OCI-LY1 (cell line): Measurements from ENCODE around the gene PTCH1.

Source experiments
- H2AFZ ChIP-seq: fragments of 200-600 bp; sonication (generic), shearing (Covaris generic); 2 replicates; pipeline ENCODE4 v1.6.0; 2014; ENCODE audit warnings: antibody characterized with exemption, mild to moderate bottlenecking, low read length
- H3F3A ChIP-seq: fragments of 200-600 bp; sonication (generic), shearing (Covaris generic); 2 replicates; pipeline ENCODE4 v1.6.0; 2014; ENCODE audit warnings: mild to moderate bottlenecking, antibody characterized with exemption, low read length, moderate library complexity; ENCODE audit not compliant: insufficient read depth
- H3K27ac ChIP-seq: fragments of 200-600 bp; sonication (generic); 2 replicates; pipeline ENCODE4 v1.5.1; 2014; ENCODE audit warnings: low read length, mixed run types, mild to moderate bottlenecking, low read depth; ENCODE audit not compliant: poor library complexity, severe bottlenecking
- H3K27me3 ChIP-seq: fragments of 200-600 bp; sonication (generic); 2 replicates; pipeline ENCODE4 v1.6.0; 2014; ENCODE audit warnings: antibody characterized with exemption, mild to moderate bottlenecking, low read length, moderate library complexity; ENCODE audit not compliant: insufficient read depth
- H3K36me3 ChIP-seq: fragments of 200-600 bp; sonication (generic); 2 replicates; pipeline ENCODE4 v1.6.1; 2014; ENCODE audit warnings: mild to moderate bottlenecking, antibody characterized with exemption, low read length, moderate library complexity, mixed read lengths; ENCODE audit not compliant: insufficient read depth
- H3K4me1 ChIP-seq: fragments of 200-600 bp; sonication (generic); 2 replicates; pipeline ENCODE4 v1.5.1; 2014; ENCODE audit warnings: mild to moderate bottlenecking, low read length, moderate library complexity; ENCODE audit not compliant: insufficient read depth, severe bottlenecking
- H3K4me2 ChIP-seq: fragments of 200-600 bp; sonication (generic), shearing (Covaris generic); 2 replicates; pipeline ENCODE4 v1.6.1; 2014; ENCODE audit warnings: low read length
- H3K4me3 ChIP-seq: fragments of 200-600 bp; sonication (generic); 2 replicates; pipeline ENCODE4 v1.5.1; 2014; ENCODE audit warnings: low read length, low read depth, mild to moderate bottlenecking, mixed read lengths; ENCODE audit not compliant: poor library complexity, severe bottlenecking
- H3K79me2 ChIP-seq: fragments of 200-600 bp; shearing (Covaris generic); 2 replicates; pipeline ENCODE4 v1.6.1; 2016; ENCODE audit warnings: mixed run types, low read length, mixed read lengths; ENCODE audit not compliant: insufficient read depth
- H3K9ac ChIP-seq: fragments of 200-600 bp; sonication (generic), shearing (Covaris generic); 2 replicates; pipeline ENCODE4 v1.6.1; 2014; ENCODE audit warnings: mild to moderate bottlenecking, low read length, mixed read lengths
- H3K9me2 ChIP-seq: fragments of 200-600 bp; sonication (generic), shearing (Covaris generic); 2 replicates; pipeline ENCODE4 v1.6.1; 2014; ENCODE audit warnings: low read depth, mild to moderate bottlenecking, low read length, mixed read lengths
- H3K9me3 ChIP-seq: fragments of 200-600 bp; shearing (Covaris generic); 2 replicates; pipeline ENCODE4 v1.6.1; 2014; ENCODE audit warnings: low read length, mixed read lengths
- H4K20me1 ChIP-seq: fragments of 200-600 bp; sonication (generic), shearing (Covaris generic); 2 replicates; pipeline ENCODE4 v1.6.0; 2016; ENCODE audit warnings: mild to moderate bottlenecking, low read length; ENCODE audit not compliant: insufficient read depth
- EZH2 ChIP-seq: fragments of 200-600 bp; sonication (generic), shearing (Covaris generic); IDR thresholded peaks from 2 replicates; pipeline ENCODE4 v1.8.0; 2017; ENCODE audit warnings: borderline replicate concordance, mixed run types, mild to moderate bottlenecking, antibody characterized with exemption, low read length, moderate library complexity, mixed read lengths
- TF ChIP-seq, protein P1 (sequence below): fragments of 200-600 bp; sonication (generic), shearing (Covaris generic); IDR thresholded peaks from 2 replicates; pipeline ENCODE4 v1.5.1; 2017; ENCODE audit warnings: mild to moderate bottlenecking, antibody characterized with exemption, low read length, moderate library complexity, mixed read lengths

The PTCH1 gene

DNA sequence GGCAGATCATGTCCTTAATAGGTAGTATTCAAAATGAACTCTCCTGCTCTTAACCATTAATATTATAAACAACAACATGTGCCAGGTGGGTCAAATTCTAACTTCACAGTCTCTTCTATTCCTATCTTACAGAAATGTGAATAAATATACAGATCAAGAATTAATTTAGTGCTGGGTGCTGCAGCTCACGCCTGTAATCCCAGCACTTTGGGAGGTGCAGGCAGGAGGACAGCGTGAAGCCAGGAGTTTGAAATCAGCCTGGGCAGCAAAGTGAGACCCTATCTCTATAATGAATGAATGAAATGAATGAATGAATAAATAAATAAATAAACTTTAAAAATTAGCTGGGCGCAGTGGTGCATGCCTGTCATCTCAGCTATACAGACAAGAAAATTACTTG, 34.1 kb downstream of the PTCH1 start:
- no peak overlapping the region for H3K27ac ChIP-seq
- no peak overlapping the region for H2AFZ ChIP-seq
- H3K27me3 ChIP-seq: no peaks in the 10 kb centered on the region
- no peak overlapping the region for H3K4me3 ChIP-seq
- peaks cover 69% of the 10 kb centered on the region for H3K36me3 ChIP-seq
- no peaks in the 10 kb centered on the region for H3K9me2 ChIP-seq
- H3K4me1 ChIP-seq: no peaks in the 10 kb centered on the region
- H3F3A ChIP-seq: no peaks in the 10 kb centered on the region
- no peaks in the 10 kb centered on the region for H3K9me3 ChIP-seq
- no peak overlapping the region for H3K9ac ChIP-seq
- no peaks in the 10 kb centered on the region for H4K20me1 ChIP-seq
- TF ChIP-seq EZH2: no peak
- TF ChIP-seq, protein P1, sequence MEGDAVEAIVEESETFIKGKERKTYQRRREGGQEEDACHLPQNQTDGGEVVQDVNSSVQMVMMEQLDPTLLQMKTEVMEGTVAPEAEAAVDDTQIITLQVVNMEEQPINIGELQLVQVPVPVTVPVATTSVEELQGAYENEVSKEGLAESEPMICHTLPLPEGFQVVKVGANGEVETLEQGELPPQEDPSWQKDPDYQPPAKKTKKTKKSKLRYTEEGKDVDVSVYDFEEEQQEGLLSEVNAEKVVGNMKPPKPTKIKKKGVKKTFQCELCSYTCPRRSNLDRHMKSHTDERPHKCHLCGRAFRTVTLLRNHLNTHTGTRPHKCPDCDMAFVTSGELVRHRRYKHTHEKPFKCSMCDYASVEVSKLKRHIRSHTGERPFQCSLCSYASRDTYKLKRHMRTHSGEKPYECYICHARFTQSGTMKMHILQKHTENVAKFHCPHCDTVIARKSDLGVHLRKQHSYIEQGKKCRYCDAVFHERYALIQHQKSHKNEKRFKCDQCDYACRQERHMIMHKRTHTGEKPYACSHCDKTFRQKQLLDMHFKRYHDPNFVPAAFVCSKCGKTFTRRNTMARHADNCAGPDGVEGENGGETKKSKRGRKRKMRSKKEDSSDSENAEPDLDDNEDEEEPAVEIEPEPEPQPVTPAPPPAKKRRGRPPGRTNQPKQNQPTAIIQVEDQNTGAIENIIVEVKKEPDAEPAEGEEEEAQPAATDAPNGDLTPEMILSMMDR: no peak
- H3K79me2 ChIP-seq: peaks cover 18% of the 10 kb centered on the region
- H3K4me2 ChIP-seq: no peak overlapping the region

DNA sequence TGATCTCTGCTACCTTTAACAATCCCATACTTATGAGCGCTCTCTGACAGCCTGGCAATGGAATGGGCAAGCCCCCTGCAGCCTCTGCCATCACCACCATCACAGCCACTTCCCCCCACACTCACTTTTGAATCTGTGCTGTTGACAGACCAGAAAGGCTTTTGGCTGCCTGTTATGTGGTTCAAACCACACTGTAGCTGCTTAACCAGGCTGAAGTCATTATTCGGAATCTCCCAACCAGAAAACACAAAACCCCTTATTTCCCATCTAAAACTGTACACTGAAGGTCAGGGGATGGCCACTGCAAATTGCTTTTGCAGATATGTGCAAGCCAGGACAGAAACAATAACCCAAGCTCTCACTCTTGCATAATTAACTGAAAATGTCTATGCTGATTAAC, 35.8 kb downstream of the PTCH1 start:
- H2AFZ ChIP-seq: no peak overlapping the region
- H3K4me3 ChIP-seq: no peak overlapping the region
- H3K27me3 ChIP-seq: no peaks in the 10 kb centered on the region
- H3K9me2 ChIP-seq: no peaks in the 10 kb centered on the region
- peaks cover 85% of the 10 kb centered on the region for H3K36me3 ChIP-seq
- H3F3A ChIP-seq: no peaks in the 10 kb centered on the region
- no peaks in the 10 kb centered on the region for H3K9me3 ChIP-seq
- H4K20me1 ChIP-seq: no peaks in the 10 kb centered on the region
- H3K27ac ChIP-seq: no peak overlapping the region
- H3K4me2 ChIP-seq: no peak overlapping the region
- no peak for TF ChIP-seq EZH2
- TF ChIP-seq, protein P1: no peak
- no peaks in the 10 kb centered on the region for H3K4me1 ChIP-seq
- H3K79me2 ChIP-seq: 0 out of 2 replicates have a peak, but pooled peaks cover 8% of the 10 kb centered on the region
- H3K9ac ChIP-seq: no peak overlapping the region

DNA sequence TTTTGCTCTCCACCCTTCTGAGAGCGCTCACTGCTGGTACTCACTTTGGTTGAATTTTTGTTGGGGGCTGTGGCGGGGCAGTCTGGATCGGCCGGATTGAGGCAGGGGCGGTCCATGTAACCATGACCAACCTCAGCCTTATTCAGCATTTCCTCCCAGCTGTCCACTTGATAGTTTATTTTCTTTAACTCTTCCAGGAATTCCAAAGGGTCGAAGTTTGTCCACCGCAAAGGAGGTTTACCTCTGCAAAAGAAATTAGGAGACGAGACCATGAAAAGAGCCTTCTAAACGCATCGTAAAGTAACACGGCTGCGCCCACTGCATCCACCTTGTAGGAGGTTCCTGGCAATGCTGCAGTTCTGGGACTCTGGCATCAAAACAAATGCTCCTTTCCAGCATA, 36.4 kb downstream of the PTCH1 start:
- no peak overlapping the region for H3K27ac ChIP-seq
- 0 out of 2 replicates have a peak, but pooled peaks cover 8% of the 10 kb centered on the region for H3K79me2 ChIP-seq
- H3K36me3 ChIP-seq: peaks cover 85% of the 10 kb centered on the region
- no peaks in the 10 kb centered on the region for H4K20me1 ChIP-seq
- no peak overlapping the region for H3K4me3 ChIP-seq
- no peak overlapping the region for H2AFZ ChIP-seq
- no peak overlapping the region for H3K9ac ChIP-seq
- no peaks in the 10 kb centered on the region for H3F3A ChIP-seq
- H3K4me1 ChIP-seq: no peaks in the 10 kb centered on the region
- TF ChIP-seq, protein P1: no peak
- TF ChIP-seq EZH2: no peak
- H3K27me3 ChIP-seq: no peaks in the 10 kb centered on the region
- H3K9me3 ChIP-seq: no peaks in the 10 kb centered on the region
- no peaks in the 10 kb centered on the region for H3K9me2 ChIP-seq
- no peak overlapping the region for H3K4me2 ChIP-seq
